B cell (primary cell): ENCODE measurements around the gene MGAT1.

Experiments
- CTCF ChIP-seq: fragments of 200-600 bp; IDR thresholded peaks from one replicate; pipeline ENCODE4 v1.8.0; 2022; ENCODE audit warnings: antibody characterized with exemption, mild to moderate bottlenecking
- EZH2 ChIP-seq: IDR thresholded peaks from 2 replicates; pipeline ENCODE4 v1.6.1; 2012; ENCODE audit warnings: borderline replicate concordance, low read depth, mild to moderate bottlenecking, moderate library complexity, low read length; ENCODE audit not compliant: insufficient read depth, poor library complexity, severe bottlenecking

- TF ChIP-seq EZH2 (no peak), CTCF (no peak)
Measured at GRCh38 chr5:180777475-180777874, 25.1 kb downstream of the MGAT1 start.
